ENCODE data around the gene KCNQ5.

KCNQ5 gene

GRCh38 chr6:72936766-72937559, 315.1 kb downstream of the KCNQ5 start:
- H3K36me3 ChIP-seq (ENCODE audit: insufficient read depth, low read length) = no peaks in the 10 kb centered on the region
- H3K27ac ChIP-seq (ENCODE audit: low read depth, low read length, poor library complexity, severe bottlenecking) = no peak overlapping the region
- H3F3A ChIP-seq (ENCODE audit: insufficient read depth, low read length) = no peaks in the 10 kb centered on the region
- no peak for TF ChIP-seq EZH2 (IDR thresholded peaks at IDR 0.05; ENCODE audit: borderline replicate concordance, low read length)
- no peak for TF ChIP-seq CTCF (IDR thresholded peaks at IDR 0.05; ENCODE audit: low read length)
- H3K9me2 ChIP-seq (ENCODE audit: low read depth, low read length) = no peaks in the 10 kb centered on the region
- H3K4me3 ChIP-seq (ENCODE audit: low read depth, low read length, poor library complexity, severe bottlenecking) = no peak overlapping the region
- H3K9ac ChIP-seq (ENCODE audit: low read length) = no peak overlapping the region
- no peaks in the 10 kb centered on the region; the same call in 1 of the 2 replicates for H3K79me2 ChIP-seq (ENCODE audit: insufficient read depth, low read length)
- no peaks in the 10 kb centered on the region for H3K27me3 ChIP-seq (ENCODE audit: insufficient read depth, low read length)
- H3K9me3 ChIP-seq (ENCODE audit: low read length) = no peaks in the 10 kb centered on the region
- H3K4me2 ChIP-seq (ENCODE audit: low read length) = no peak overlapping the region
- no peak overlapping the region for H2AFZ ChIP-seq (ENCODE audit: low read length)
- no peaks in the 10 kb centered on the region for H3K4me1 ChIP-seq (ENCODE audit: insufficient read depth, low read length, severe bottlenecking)
- H4K20me1 ChIP-seq (ENCODE audit: insufficient read depth, low read length) = no peaks in the 10 kb centered on the region

- no peak overlapping the region for H2AFZ ChIP-seq (ENCODE audit: low read length)
- H3K27ac ChIP-seq (ENCODE audit: low read depth, low read length, poor library complexity, severe bottlenecking) = no peak overlapping the region
- H3K9me3 ChIP-seq (ENCODE audit: low read length) = no peaks in the 10 kb centered on the region
Measured at GRCh38 chr6:72938104-72938503, 316.2 kb downstream of the KCNQ5 start.

GRCh38 chr6:72939004-72939403, 317.1 kb downstream of the KCNQ5 start:
- no peaks in the 10 kb centered on the region for H3K79me2 ChIP-seq (ENCODE audit: insufficient read depth, low read length)
- TF ChIP-seq EZH2 (IDR thresholded peaks at IDR 0.05; ENCODE audit: borderline replicate concordance, low read length) = no peak

More at GRCh38 chr6:72938104-72938503, 316.2 kb downstream of the KCNQ5 start:
- no peak overlapping the region for H3K4me2 ChIP-seq (ENCODE audit: low read length)
- H3K4me1 ChIP-seq (ENCODE audit: insufficient read depth, low read length, severe bottlenecking) = no peaks in the 10 kb centered on the region
- H3K27me3 ChIP-seq (ENCODE audit: insufficient read depth, low read length) = no peaks in the 10 kb centered on the region
- no peaks in the 10 kb centered on the region for H3K36me3 ChIP-seq (ENCODE audit: insufficient read depth, low read length)
- no peaks in the 10 kb centered on the region for H3K9me2 ChIP-seq (ENCODE audit: low read depth, low read length)
- no peaks in the 10 kb centered on the region for H4K20me1 ChIP-seq (ENCODE audit: insufficient read depth, low read length)
- no peaks in the 10 kb centered on the region for H3F3A ChIP-seq (ENCODE audit: insufficient read depth, low read length)
- TF ChIP-seq EZH2 (IDR thresholded peaks at IDR 0.05; ENCODE audit: borderline replicate concordance, low read length) (no peak), CTCF (IDR thresholded peaks at IDR 0.05; ENCODE audit: low read length) (no peak)
- H3K4me3 ChIP-seq (ENCODE audit: low read depth, low read length, poor library complexity, severe bottlenecking) = no peak overlapping the region
- no peak overlapping the region for H3K9ac ChIP-seq (ENCODE audit: low read length)
- H3K79me2 ChIP-seq (ENCODE audit: insufficient read depth, low read length) = no peaks in the 10 kb centered on the region; the same call in 1 of the 2 replicates

More at GRCh38 chr6:72939004-72939403, 317.1 kb downstream of the KCNQ5 start:
- H3K27me3 ChIP-seq (ENCODE audit: insufficient read depth, low read length) = no peaks in the 10 kb centered on the region
- no peak overlapping the region for H3K4me3 ChIP-seq (ENCODE audit: low read depth, low read length, poor library complexity, severe bottlenecking)
- H2AFZ ChIP-seq (ENCODE audit: low read length) = no peak overlapping the region
- H3K4me1 ChIP-seq (ENCODE audit: insufficient read depth, low read length, severe bottlenecking) = no peaks in the 10 kb centered on the region
- no peaks in the 10 kb centered on the region for H3K9me3 ChIP-seq (ENCODE audit: low read length)
- no peak overlapping the region for H3K27ac ChIP-seq (ENCODE audit: low read depth, low read length, poor library complexity, severe bottlenecking)
- H3K4me2 ChIP-seq (ENCODE audit: low read length) = no peak overlapping the region
- H3K9me2 ChIP-seq (ENCODE audit: low read depth, low read length) = no peaks in the 10 kb centered on the region
- H3K36me3 ChIP-seq (ENCODE audit: insufficient read depth, low read length) = no peaks in the 10 kb centered on the region
- H3K9ac ChIP-seq (ENCODE audit: low read length) = no peak overlapping the region
- no peaks in the 10 kb centered on the region for H3F3A ChIP-seq (ENCODE audit: insufficient read depth, low read length)
- no peaks in the 10 kb centered on the region for H4K20me1 ChIP-seq (ENCODE audit: insufficient read depth, low read length)
